Endothelial cell of umbilical vein (primary cell): Measurements from ENCODE around the gene NUP35. TPM values are rescaled to one million over a fixed set of nuclear protein-coding genes. Genes with fewer than 3 reads are reported as not detected.

ENCODE experiments used
- BruUV-seq: library from RNA; stranded (reverse); fragments of 400-500 nt; replicated peaks from 2 replicates; lab custom pipeline; 2021; lab: Mats Ljungman, UMichigan
- CTCF ChIA-PET: fragments of 300-600, 350-600 bp; sonication (Branson Sonifier 250); formaldehyde crosslinking; loops from one replicate; lab custom pipeline; 2021; ENCODE audit warnings: antibody characterized with exemption, inconsistent platforms; lab: Charles Lee
- POLR2A ChIA-PET: fragments of 300-600, 350-600 bp; sonication (Branson Sonifier 250); formaldehyde crosslinking; loops from one replicate; lab custom pipeline; 2021; ENCODE audit warnings: antibody characterized with exemption, inconsistent platforms; lab: Charles Lee
- DNase-seq: peaks from one replicate; pipeline ENCODE4 v3.0.0-alpha.2; 2011; ENCODE audit warnings: low read depth, low spot score
- FAIRE-seq: peaks from 2 replicates; lab custom pipeline; 2011; peaks lifted over from hg19 to GRCh38; lab: Jason Lieb, UNC
- H2AFZ ChIP-seq: 2 replicates; pipeline ENCODE4 v1.6.0; 2012; ENCODE audit warnings: low read depth, low read length, control low read depth, inconsistent platforms
- H3K27ac ChIP-seq: 2 replicates; pipeline ENCODE4 v1.5.1; 2011; ENCODE audit warnings: low read depth, mild to moderate bottlenecking, control low read depth, low read length, moderate library complexity; ENCODE audit not compliant: insufficient read depth
- H3K27me3 ChIP-seq, 2 experiments: 2 replicates each; pipeline versions ENCODE4 v1.6.0 to v1.6.1; 2011; ENCODE audit warnings: low read length in 2 of 2, mixed read lengths in 1 of 2; ENCODE audit not compliant: control insufficient read depth in 2 of 2, insufficient read depth in 2 of 2
- H3K36me3 ChIP-seq, 2 experiments: 2 replicates in 1 of 2; 3 replicates in 1 of 2; pipeline ENCODE4 v1.5.1; 2011; ENCODE audit warnings: low read length in 2 of 2, mild to moderate bottlenecking in 1 of 2, moderate library complexity in 1 of 2; ENCODE audit not compliant: control insufficient read depth in 2 of 2, insufficient read depth in 2 of 2; ENCODE audit errors: extremely low read depth in 1 of 2
- H3K4me1 ChIP-seq: 3 replicates; pipeline ENCODE4 v1.5.1; 2011; ENCODE audit warnings: mild to moderate bottlenecking, low read length; ENCODE audit not compliant: control insufficient read depth, insufficient read depth; ENCODE audit errors: extremely low read depth
- H3K4me2 ChIP-seq: 2 replicates; pipeline ENCODE4 v1.6.1; 2011; ENCODE audit warnings: low read length, control low read depth, mixed read lengths; ENCODE audit not compliant: insufficient read depth
- H3K4me3 ChIP-seq, 3 experiments: fragments of 200-600 bp in 1 of 3; sonication (generic), shearing (Covaris generic) in 1 of 3; replicated peaks in 1 of 3; 2 replicates each; pipeline ENCODE4 v1.5.1; 2011 to 2016; ENCODE audit warnings: control low read depth in 3 of 3, low read length in 3 of 3, mild to moderate bottlenecking in 2 of 3, inconsistent platforms in 1 of 3, low read depth in 1 of 3, moderate library complexity in 1 of 3; ENCODE audit not compliant: insufficient read depth in 1 of 3
- H3K79me2 ChIP-seq: 2 replicates; pipeline ENCODE4 v1.6.0; 2012; ENCODE audit warnings: low read length, inconsistent platforms; ENCODE audit not compliant: control insufficient read depth, insufficient read depth
- H3K9ac ChIP-seq: replicated peaks from 2 replicates; pipeline ENCODE3; 2011; ENCODE audit warnings: low read length, control low read depth; ENCODE audit not compliant: insufficient read depth; ENCODE audit errors: extremely low read depth
- H3K9me1 ChIP-seq: replicated peaks from 3 replicates; pipeline ENCODE4 v1.6.0; 2011; ENCODE audit warnings: mild to moderate bottlenecking, low read length; ENCODE audit not compliant: control insufficient read depth, insufficient read depth; ENCODE audit errors: extremely low read depth
- H3K9me3 ChIP-seq: replicated peaks from 2 replicates; pipeline ENCODE4 v1.5.1; 2012; ENCODE audit warnings: low read length, inconsistent platforms; ENCODE audit not compliant: control insufficient read depth, insufficient read depth
- H4K20me1 ChIP-seq: replicated peaks from 2 replicates; pipeline ENCODE3; 2011; ENCODE audit warnings: mild to moderate bottlenecking, low read length; ENCODE audit not compliant: control insufficient read depth, insufficient read depth; ENCODE audit errors: extremely low read depth
- EZH2 ChIP-seq: IDR thresholded peaks from 2 replicates; pipeline ENCODE4 v1.6.1; 2012; ENCODE audit warnings: borderline replicate concordance, low read depth, mild to moderate bottlenecking, moderate library complexity, low read length, inconsistent platforms; ENCODE audit not compliant: severe bottlenecking
- JUN ChIP-seq: IDR thresholded peaks from 2 replicates; pipeline ENCODE4 v1.6.1; 2011; ENCODE audit warnings: borderline replicate concordance, low read depth; ENCODE audit not compliant: insufficient read length, insufficient read depth
- MAX ChIP-seq: IDR thresholded peaks from 2 replicates; pipeline ENCODE4 v1.6.1; 2011; ENCODE audit not compliant: insufficient read depth, insufficient read length
- POLR2A ChIP-seq: IDR thresholded peaks from 2 replicates; pipeline ENCODE4 v1.6.1; 2012; ENCODE audit warnings: low read depth, mild to moderate bottlenecking, control low read depth, low read length
- POLR2AphosphoS5 ChIP-seq: IDR thresholded peaks from 2 replicates; pipeline ENCODE4 v1.6.1; 2012; ENCODE audit warnings: low read depth, mild to moderate bottlenecking, control low read depth, low read length, moderate library complexity; ENCODE audit not compliant: insufficient read depth
- dilution Hi-C: fragments of 300-500 bp; cut with MboI; formaldehyde crosslinking; loops from one replicate; pipeline ENCODE4 v1.15.0; 2019; ENCODE audit warnings: low sequenced_read_pairs; ENCODE audit not compliant: extremely low pct_ligation_motif_present
- intact Hi-C: fragments of 100-400 bp; cut with micrococcal nuclease; formaldehyde crosslinking; loops from one replicate; pipeline ENCODE4 v1.10.0; 2022
- polyA plus RNA-seq, 4 experiments: library from polyadenylated mRNA; depleted of rRNA in 3 of 4; stranded (reverse) in 3 of 4; unstranded in 1 of 4; fragments of >200 nt; gene quantifications; 2 replicates each; pipeline versions ENCODE4 v1.2.1 to v1.2.3, GENCODE V29; 2011 to 2012; ENCODE audit warnings: missing spikeins in 1 of 4
- total RNA-seq: library from RNA; stranded (reverse); gene quantifications from 2 replicates; pipeline ENCODE4 v1.2.3, GENCODE V29; 2021

Gene NUP35
- total and polyA plus RNA-seq, 2 donors (not counting 3 experiments of a cell fraction or from before 2014, with no cell fraction given) = 8.4 to 22.1 TPM

- Histone ChIP-seq H3K9ac (no peak overlapping the region), H2AFZ (no peak overlapping the region), H3K9me1 (no peaks in the 10 kb centered on the region), H3K4me3 (no peak overlapping the region), H3K4me1 (no peaks in the 10 kb centered on the region), H3K79me2 (no peaks in the 10 kb centered on the region), H3K36me3 (no peaks in the 10 kb centered on the region), H4K20me1 (no peaks in the 10 kb centered on the region), H3K27ac (no peak overlapping the region), H3K27me3 (peaks cover 3% of the 10 kb centered on the region in 2 experiments), H3K4me2 (no peak overlapping the region), H3K9me3 (no peaks in the 10 kb centered on the region)
- no TSS peak for BruUV-seq
- TF ChIP-seq POLR2A = no peak
- TF ChIP-seq JUN = peak; percentile 2
- FAIRE-seq (no peak), DNase-seq (no peak)
- intact Hi-C loops (no loop called here), dilution Hi-C loops (no loop called here)
- ChIA-PET CTCF (no interaction called here), POLR2A (no interaction called here)
Measured at GRCh38 chr2:183117226-183117625, 7.0 kb upstream of the NUP35 start.

- H3K4me2 ChIP-seq = peak overlapping the region; percentile 86
- CTCF ChIA-PET = interaction anchor here (1.2 to 1.5 kb wide), 2 partner anchors 9 to 52 kb away, joined by 4 to 5 read pairs; no protein-coding TSS in a partner anchor
- dilution Hi-C loops = no loop called here
- DNase-seq = no peak
- no peaks in the 10 kb centered on the region for H3K27me3 ChIP-seq
- POLR2A ChIA-PET = no interaction called here
- no peaks in the 10 kb centered on the region for H3K9me3 ChIP-seq
- H3K79me2 ChIP-seq = peaks cover 36% of the 10 kb centered on the region
- H3K4me3 ChIP-seq = peak overlapping the region; percentile 61 to 81 (median 72)
- TF ChIP-seq MAX (no peak), EZH2 (no peak), POLR2AphosphoS5 (no peak)
- no peaks in the 10 kb centered on the region for H3K36me3 ChIP-seq
- intact Hi-C loops = no loop called here
- peak overlapping the region; percentile 84 for H3K9ac ChIP-seq
- peaks cover 12% of the 10 kb centered on the region for H3K4me1 ChIP-seq
- no peaks in the 10 kb centered on the region for H3K9me1 ChIP-seq
- H4K20me1 ChIP-seq = no peaks in the 10 kb centered on the region
- peak overlapping the region; percentile 90 for H2AFZ ChIP-seq
- FAIRE-seq = no peak
- no TSS peak for BruUV-seq
- H3K27ac ChIP-seq = peak overlapping the region; percentile 71
Measured at GRCh38 chr2:183123117-183123958, 905 bp upstream of the NUP35 start.
